A673 (cell line): ENCODE data around the gene CDH23. TPM values are rescaled to one million over a fixed set of nuclear protein-coding genes. Genes with fewer than 3 reads are reported as not detected.

Experiments used
- BruUV-seq: library from RNA; stranded (reverse); fragments of 400-500 nt; replicated peaks from 2 replicates; lab custom pipeline; 2021; lab: Mats Ljungman, UMichigan
- CTCF ChIA-PET: fragments of 300-600 bp; sonication (Branson Sonifier 250); formaldehyde crosslinking; loops from one replicate; lab custom pipeline; 2022; ENCODE audit warnings: antibody characterized with exemption; lab: Charles Lee
- POLR2A ChIA-PET: fragments of 300-600 bp; sonication (Branson Sonifier 250); formaldehyde crosslinking; loops from one replicate; lab custom pipeline; 2022; ENCODE audit warnings: antibody characterized with exemption; ENCODE audit not compliant: low non-redundant PET; lab: Charles Lee
- DNase-seq: peaks from one replicate; pipeline ENCODE4 v3.0.0-alpha.2; 2015; ENCODE audit warnings: low spot score
- H3K27ac ChIP-seq: fragments of 200-600 bp; sonication (generic); 2 replicates; pipeline ENCODE4 v1.5.1; 2016; ENCODE audit warnings: mixed run types, low read depth, mild to moderate bottlenecking, mixed read lengths, antibody characterized with exemption, low read length; ENCODE audit not compliant: poor library complexity, severe bottlenecking
- H3K27me3 ChIP-seq: fragments of 200-600 bp; sonication (generic); replicated peaks from 2 replicates; pipeline ENCODE4 v1.6.1; 2017; ENCODE audit warnings: mixed run types, low read depth, mild to moderate bottlenecking, mixed read lengths, antibody characterized with exemption, low read length; ENCODE audit not compliant: insufficient read depth, poor library complexity
- H3K36me3 ChIP-seq: fragments of 200-600 bp; sonication (generic); 2 replicates; pipeline ENCODE4 v1.6.1; 2016; ENCODE audit warnings: mixed run types, mild to moderate bottlenecking, mixed read lengths, antibody characterized with exemption, low read length; ENCODE audit not compliant: insufficient read depth, poor library complexity, severe bottlenecking
- H3K4me1 ChIP-seq: fragments of 200-600 bp; sonication (generic); 2 replicates; pipeline ENCODE4 v1.6.1; 2017; ENCODE audit warnings: mixed run types, mild to moderate bottlenecking, mixed read lengths, antibody characterized with exemption, low read length; ENCODE audit not compliant: insufficient read depth, poor library complexity, severe bottlenecking
- H3K4me3 ChIP-seq: fragments of 200-600 bp; sonication (generic); 2 replicates; pipeline ENCODE4 v1.5.1; 2016; ENCODE audit warnings: low read depth, mixed run types, mild to moderate bottlenecking, mixed read lengths, low read length; ENCODE audit not compliant: poor library complexity, severe bottlenecking
- H3K9me3 ChIP-seq: fragments of 200-600 bp; sonication (generic); 2 replicates; pipeline ENCODE4 v1.6.1; 2016; ENCODE audit warnings: mixed run types, low read depth, mild to moderate bottlenecking, mixed read lengths, antibody characterized with exemption, low read length; ENCODE audit not compliant: poor library complexity, severe bottlenecking
- EZH2 ChIP-seq: fragments of 200-600 bp; sonication (generic); IDR thresholded peaks from 2 replicates; pipeline ENCODE4 v1.6.1; 2017; ENCODE audit warnings: borderline replicate concordance, low read depth, mild to moderate bottlenecking, mixed read lengths, antibody characterized with exemption, low read length; ENCODE audit not compliant: poor library complexity, severe bottlenecking
- intact Hi-C: fragments of 100-400 bp; cut with micrococcal nuclease; formaldehyde crosslinking; loops from one replicate; pipeline ENCODE4 v1.10.0; 2022; ENCODE audit not compliant: unreplicated experiment
- total RNA-seq: library from RNA; stranded (reverse); gene quantifications from 2 replicates; pipeline ENCODE4 v1.2.3, GENCODE V29; 2021
- TF ChIP-seq, protein P1 (sequence below): fragments of 300-800, 200-600 bp; sonication (generic); conservative IDR thresholded peaks from 2 replicates; pipeline ENCODE4 v1.5.1; 2017; ENCODE audit warnings: low read depth, mild to moderate bottlenecking, antibody characterized with exemption, low read length, moderate library complexity, mixed read lengths

CDH23 gene
- total RNA-seq, 1 experiment from 2014 or later = 49.7 TPM

- BruUV-seq = no TSS peak
- no peaks in the 10 kb centered on the region for H3K36me3 ChIP-seq
- H3K4me3 ChIP-seq = no peak overlapping the region
- TF ChIP-seq, protein P1, sequence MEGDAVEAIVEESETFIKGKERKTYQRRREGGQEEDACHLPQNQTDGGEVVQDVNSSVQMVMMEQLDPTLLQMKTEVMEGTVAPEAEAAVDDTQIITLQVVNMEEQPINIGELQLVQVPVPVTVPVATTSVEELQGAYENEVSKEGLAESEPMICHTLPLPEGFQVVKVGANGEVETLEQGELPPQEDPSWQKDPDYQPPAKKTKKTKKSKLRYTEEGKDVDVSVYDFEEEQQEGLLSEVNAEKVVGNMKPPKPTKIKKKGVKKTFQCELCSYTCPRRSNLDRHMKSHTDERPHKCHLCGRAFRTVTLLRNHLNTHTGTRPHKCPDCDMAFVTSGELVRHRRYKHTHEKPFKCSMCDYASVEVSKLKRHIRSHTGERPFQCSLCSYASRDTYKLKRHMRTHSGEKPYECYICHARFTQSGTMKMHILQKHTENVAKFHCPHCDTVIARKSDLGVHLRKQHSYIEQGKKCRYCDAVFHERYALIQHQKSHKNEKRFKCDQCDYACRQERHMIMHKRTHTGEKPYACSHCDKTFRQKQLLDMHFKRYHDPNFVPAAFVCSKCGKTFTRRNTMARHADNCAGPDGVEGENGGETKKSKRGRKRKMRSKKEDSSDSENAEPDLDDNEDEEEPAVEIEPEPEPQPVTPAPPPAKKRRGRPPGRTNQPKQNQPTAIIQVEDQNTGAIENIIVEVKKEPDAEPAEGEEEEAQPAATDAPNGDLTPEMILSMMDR = no peak
- no peak for TF ChIP-seq EZH2
- ChIA-PET POLR2A (interaction anchor here (0.5 to 0.6 kb wide), 2 partner anchors 19 to 246 kb away, joined by 3 to 4 read pairs; no protein-coding TSS in a partner anchor), CTCF (interaction anchor here (1.0 kb wide), 1 partner anchor 9 kb away, joined by 3 read pairs; no protein-coding TSS in a partner anchor)
- no peaks in the 10 kb centered on the region for H3K4me1 ChIP-seq
- H3K9me3 ChIP-seq = no peaks in the 10 kb centered on the region
- intact Hi-C loops = no loop called here
- H3K27me3 ChIP-seq = no peaks in the 10 kb centered on the region
- no peak overlapping the region for H3K27ac ChIP-seq
- DNase-seq = no peak
Measured at GRCh38 chr10:71765176-71765904, 368.6 kb downstream of the CDH23 start.

GRCh38 chr10:71765906-71766716 is 369.4 kb downstream of the CDH23 start:
- no TSS peak for BruUV-seq
- DNase-seq = no peak
- CTCF ChIA-PET = no interaction called here
- Histone ChIP-seq H3K36me3 (no peaks in the 10 kb centered on the region), H3K4me3 (no peak overlapping the region), H3K4me1 (no peaks in the 10 kb centered on the region), H3K27me3 (no peaks in the 10 kb centered on the region), H3K27ac (no peak overlapping the region), H3K9me3 (no peaks in the 10 kb centered on the region)
- no peak for TF ChIP-seq EZH2
- TF ChIP-seq, protein P1 = no peak
- intact Hi-C loops = no loop called here
- POLR2A ChIA-PET = interaction anchor here (0.6 kb wide), 1 partner anchor 247 kb away, joined by 4 read pairs; no protein-coding TSS in a partner anchor

DNA sequence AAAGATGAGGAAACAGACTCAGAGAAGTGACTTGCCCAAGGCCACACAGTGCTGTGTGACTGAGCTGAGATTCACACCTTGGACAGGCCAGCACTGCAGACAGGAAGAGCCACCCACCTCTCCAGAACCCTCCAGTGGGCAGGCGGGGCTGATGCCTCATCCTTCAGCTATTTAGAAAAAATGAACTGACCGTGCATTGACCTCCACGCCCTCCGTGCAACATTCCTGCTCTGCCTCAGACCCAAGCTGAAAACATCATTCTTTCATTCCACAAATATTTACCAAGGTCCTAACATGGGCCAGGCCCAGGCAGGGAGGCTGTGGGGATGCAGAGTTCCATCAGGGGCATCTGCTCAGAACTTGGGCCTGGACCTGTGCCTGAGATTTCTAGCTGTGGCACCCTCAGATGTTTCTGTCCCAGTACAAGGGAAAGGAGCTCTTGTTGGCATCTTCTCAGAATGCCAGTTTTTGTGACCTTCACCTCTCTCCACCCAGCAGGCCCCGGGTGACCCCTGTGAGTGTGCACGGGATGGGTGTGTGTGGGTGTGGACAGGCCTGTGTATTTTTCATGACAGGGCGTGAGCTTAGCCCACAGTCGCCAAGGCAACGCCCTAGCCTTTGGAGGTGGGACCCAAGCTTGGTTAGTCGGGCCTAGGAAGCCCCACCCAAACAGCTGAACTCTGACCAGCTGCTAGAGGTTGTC is 370.1 kb downstream of the CDH23 start:
- DNase-seq = no peak
- H3K9me3 ChIP-seq = no peaks in the 10 kb centered on the region
- BruUV-seq = no TSS peak
- POLR2A ChIA-PET = no interaction called here
- H3K4me3 ChIP-seq = no peak overlapping the region
- H3K4me1 ChIP-seq = no peaks in the 10 kb centered on the region
- H3K27ac ChIP-seq = no peak overlapping the region
- TF ChIP-seq EZH2 = no peak
- no peaks in the 10 kb centered on the region for H3K36me3 ChIP-seq
- intact Hi-C loops = no loop called here
- H3K27me3 ChIP-seq = no peaks in the 10 kb centered on the region
- CTCF ChIA-PET = no interaction called here
